Measurements from ENCODE around the gene KAT6B.

DNA sequence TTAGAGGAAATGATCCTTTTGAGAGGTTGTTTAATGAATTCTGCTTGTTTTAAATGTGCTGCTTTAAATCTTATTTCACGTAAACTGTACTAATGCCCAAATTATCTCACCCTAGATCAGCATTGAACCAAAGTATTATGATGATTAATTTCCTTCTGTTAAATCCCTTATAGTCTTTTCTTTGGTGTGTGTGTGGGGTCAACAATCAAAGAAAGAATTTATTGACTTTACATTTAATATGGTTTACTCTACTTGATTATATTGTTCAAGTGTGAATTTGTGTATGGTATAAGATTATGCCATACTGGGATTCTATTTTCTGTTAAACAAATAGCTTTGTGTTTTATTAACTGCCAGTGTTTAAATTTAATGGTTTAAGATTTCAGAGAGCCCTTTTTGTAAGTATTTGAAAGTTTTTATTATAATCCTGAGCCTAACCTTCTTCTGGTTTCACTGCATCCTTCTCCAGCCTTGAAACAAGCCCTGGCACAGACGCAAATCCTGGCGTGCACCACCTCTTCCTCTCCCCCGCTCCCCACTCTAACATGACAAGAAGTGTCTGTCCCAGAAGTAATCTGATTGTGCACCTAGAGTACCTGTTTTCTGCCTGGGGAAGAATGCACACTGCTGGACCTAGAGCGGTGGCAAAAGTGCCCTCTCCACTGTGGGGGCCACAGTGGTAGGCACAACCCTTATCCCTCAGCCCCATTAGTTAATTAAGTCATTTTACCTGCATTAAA lies 70.6 kb downstream of the KAT6B start:
- TF ChIP-seq, protein P1, sequence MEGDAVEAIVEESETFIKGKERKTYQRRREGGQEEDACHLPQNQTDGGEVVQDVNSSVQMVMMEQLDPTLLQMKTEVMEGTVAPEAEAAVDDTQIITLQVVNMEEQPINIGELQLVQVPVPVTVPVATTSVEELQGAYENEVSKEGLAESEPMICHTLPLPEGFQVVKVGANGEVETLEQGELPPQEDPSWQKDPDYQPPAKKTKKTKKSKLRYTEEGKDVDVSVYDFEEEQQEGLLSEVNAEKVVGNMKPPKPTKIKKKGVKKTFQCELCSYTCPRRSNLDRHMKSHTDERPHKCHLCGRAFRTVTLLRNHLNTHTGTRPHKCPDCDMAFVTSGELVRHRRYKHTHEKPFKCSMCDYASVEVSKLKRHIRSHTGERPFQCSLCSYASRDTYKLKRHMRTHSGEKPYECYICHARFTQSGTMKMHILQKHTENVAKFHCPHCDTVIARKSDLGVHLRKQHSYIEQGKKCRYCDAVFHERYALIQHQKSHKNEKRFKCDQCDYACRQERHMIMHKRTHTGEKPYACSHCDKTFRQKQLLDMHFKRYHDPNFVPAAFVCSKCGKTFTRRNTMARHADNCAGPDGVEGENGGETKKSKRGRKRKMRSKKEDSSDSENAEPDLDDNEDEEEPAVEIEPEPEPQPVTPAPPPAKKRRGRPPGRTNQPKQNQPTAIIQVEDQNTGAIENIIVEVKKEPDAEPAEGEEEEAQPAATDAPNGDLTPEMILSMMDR (IDR thresholded peaks at IDR 0.05) = no peak
- no peak for TF ChIP-seq POLR2A (IDR thresholded peaks at IDR 0.05)
